HepG2 (cell line): ENCODE results near the gene KMT2E. TPM values are rescaled to one million over a fixed set of nuclear protein-coding genes. Genes with fewer than 3 reads are reported as not detected.

ENCODE experiments used
- ADNP ChIP-seq: sonication (generic); formaldehyde crosslinking; IDR thresholded peaks from 2 replicates; pipeline ENCODE4 v1.4.0; 2020; ENCODE audit warnings: missing genetic modification reagents
- AHDC1 ChIP-seq: sonication (generic); formaldehyde crosslinking; IDR thresholded peaks from 2 replicates; pipeline ENCODE4 v1.5.1; 2020; ENCODE audit warnings: mild to moderate bottlenecking, missing genetic modification reagents, borderline replicate concordance
- ARID3A ChIP-seq: IDR thresholded peaks from 2 replicates; pipeline ENCODE4 v1.6.1; 2012; ENCODE audit warnings: low read depth, low read length, improper control_type of control experiment
- ARNTL ChIP-seq: sonication (generic); formaldehyde crosslinking; IDR thresholded peaks from 2 replicates; pipeline ENCODE4 v1.4.0; 2020; ENCODE audit warnings: mild to moderate bottlenecking, missing genetic modification reagents
- ATF3 ChIP-seq: sonication (generic); formaldehyde crosslinking; IDR thresholded peaks from 2 replicates; pipeline ENCODE4 v1.4.0; 2020; ENCODE audit warnings: missing genetic modification reagents
- CCAR2 ChIP-seq: fragments of 200-400 bp; formaldehyde crosslinking; optimal IDR thresholded peaks from 2 replicates; pipeline ENCODE3; 2018; ENCODE audit warnings: low read depth, mild to moderate bottlenecking, low read length, moderate library complexity
- HDAC6 ChIP-seq: fragments of 200-600 bp; sonication (generic); IDR thresholded peaks from 2 replicates; pipeline ENCODE4 v1.7.0; 2017; ENCODE audit warnings: mild to moderate bottlenecking, antibody characterized with exemption, low read length, low read depth
- JARID2 ChIP-seq: sonication (generic); formaldehyde crosslinking; IDR thresholded peaks from 2 replicates; pipeline ENCODE4 v1.8.1; 2023; ENCODE audit warnings: missing genetic modification reagents, inconsistent platforms; ENCODE audit not compliant: insufficient replicate concordance
- NFKB2 ChIP-seq: sonication (generic); formaldehyde crosslinking; IDR thresholded peaks from 2 replicates; pipeline ENCODE4 v1.4.0; 2020; ENCODE audit warnings: missing genetic modification reagents, borderline replicate concordance
- PAX8 ChIP-seq: sonication (generic); formaldehyde crosslinking; IDR thresholded peaks from 2 replicates; pipeline ENCODE4 v1.8.0; 2022; ENCODE audit warnings: mild to moderate bottlenecking, missing genetic modification reagents, borderline replicate concordance
- TBX2 ChIP-seq: sonication (generic); formaldehyde crosslinking; IDR thresholded peaks from 2 replicates; pipeline ENCODE4 v1.5.0; 2020; ENCODE audit warnings: missing genetic modification reagents, mild to moderate bottlenecking, borderline replicate concordance
- YEATS2 ChIP-seq: sonication (generic); formaldehyde crosslinking; IDR thresholded peaks from 2 replicates; pipeline ENCODE4 v1.4.0; 2020; ENCODE audit warnings: missing genetic modification reagents, borderline replicate concordance
- ZFP91 ChIP-seq: sonication (generic); formaldehyde crosslinking; IDR thresholded peaks from 2 replicates; pipeline ENCODE4 v1.9.0; 2022; ENCODE audit warnings: missing genetic modification reagents, mild to moderate bottlenecking, borderline replicate concordance
- ZKSCAN8 ChIP-seq: IDR thresholded peaks from 2 replicates; pipeline ENCODE4 v1.6.1; 2016; ENCODE audit warnings: borderline replicate concordance, missing genetic modification reagents, missing compliant biosample characterization
- ZNF230 ChIP-seq: sonication (generic); formaldehyde crosslinking; IDR thresholded peaks from 2 replicates; pipeline ENCODE4 v1.4.0; 2020; ENCODE audit warnings: mild to moderate bottlenecking, missing genetic modification reagents
- ZNF343 ChIP-seq: sonication (generic); formaldehyde crosslinking; IDR thresholded peaks from 2 replicates; pipeline ENCODE4 v1.4.0; 2020; ENCODE audit warnings: mild to moderate bottlenecking, missing genetic modification reagents
- ZNF549 ChIP-seq: sonication (generic); formaldehyde crosslinking; IDR thresholded peaks from 2 replicates; pipeline ENCODE4 v1.5.0; 2020; ENCODE audit warnings: missing genetic modification reagents
- ZNF563 ChIP-seq: sonication (generic); formaldehyde crosslinking; IDR thresholded peaks from 2 replicates; pipeline ENCODE4 v1.8.0; 2022; ENCODE audit warnings: mild to moderate bottlenecking, moderate library complexity, missing genetic modification reagents
- ZNF564 ChIP-seq: sonication (generic); formaldehyde crosslinking; IDR thresholded peaks from 2 replicates; pipeline ENCODE4 v1.8.1; 2023; ENCODE audit warnings: mild to moderate bottlenecking, missing genetic modification reagents
- ZNF703 ChIP-seq: sonication (generic); formaldehyde crosslinking; IDR thresholded peaks from 2 replicates; pipeline ENCODE4 v1.5.1; 2020; ENCODE audit warnings: missing genetic modification reagents, mild to moderate bottlenecking, moderate library complexity, borderline replicate concordance
- polyA plus RNA-seq, 8 experiments: library from polyadenylated mRNA; depleted of rRNA in 3 of 8; stranded (reverse) in 7 of 8; unstranded in 1 of 8; fragments of >200 nt; fragmentation: Illumina TruSeq in 4 of 8; extraction: Trizol in 4 of 8; gene quantifications; 2 replicates each; pipeline versions ENCODE4 v1.2.1 to v1.2.3, GENCODE V29; 2011 to 2016; ENCODE audit warnings: low read depth in 4 of 8, missing spikeins in 1 of 8, mixed read lengths in 1 of 8; ENCODE audit not compliant: insufficient read depth in 1 of 8
- total RNA-seq, 5 experiments: library from RNA; depleted of rRNA; stranded (reverse); fragments of >200 nt; fragmentation: Illumina TruSeq; extraction: Trizol; gene quantifications; 2 replicates each; pipeline ENCODE4 v1.2.3, GENCODE V29; 2016; ENCODE audit warnings: low read depth in 1 of 5

KMT2E gene
- total and polyA plus RNA-seq, 2 of the 13 experiments (the other 11 are each of a cell fraction or from before 2014, with no cell fraction given): 6.3 to 24.4 TPM

GRCh38 chr7:105012503-105013220 lies 1.3 kb upstream of the KMT2E start (continued):
- TF ChIP-seq ATF3 (CRISPR knock-in tag): peak; percentile 71
- TF ChIP-seq ZNF563 (CRISPR knock-in tag): peak; percentile 84; the same call in 1 of the 2 replicates
- TF ChIP-seq HDAC6: no peak
- TF ChIP-seq NFKB2 (CRISPR knock-in tag): peak; percentile 78; the same call in 1 of the 2 replicates
- TF ChIP-seq TBX2 (CRISPR knock-in tag): peak; percentile 84; the same call in 1 of the 2 replicates
- TF ChIP-seq CCAR2: peak; percentile 25
- no peak for TF ChIP-seq ZNF549 (CRISPR knock-in tag)
- peak; percentile 68; the same call in 1 of the 2 replicates for TF ChIP-seq AHDC1
- peak; percentile 91 for TF ChIP-seq ZFP91 (CRISPR knock-in tag)
- TF ChIP-seq ARID3A: no peak
- no peak; the same call in 1 of the 2 replicates for TF ChIP-seq ZNF703 (CRISPR knock-in tag)
- TF ChIP-seq YEATS2 (CRISPR knock-in tag): peak; percentile 75; the same call in 1 of the 2 replicates
- TF ChIP-seq ARNTL: peak; percentile 96
- peak; percentile 66; the same call in 1 of the 2 replicates for TF ChIP-seq ZNF343 (CRISPR knock-in tag)
- no peak for TF ChIP-seq PAX8
- TF ChIP-seq ZNF230 (CRISPR knock-in tag): peak; percentile 34; the same call in 1 of the 2 replicates
- peak; percentile 69; the same call in 1 of the 2 replicates for TF ChIP-seq ZKSCAN8 (CRISPR knock-in tag)
- TF ChIP-seq JARID2: peak; percentile 18
- TF ChIP-seq ZNF564 (CRISPR knock-in tag): 0 out of 2 replicates have a peak, but pooled peaks have one; percentile 70
- no peak for TF ChIP-seq ADNP (CRISPR knock-in tag)
